ENCODE results near the gene LPP.

The LPP gene

DNA sequence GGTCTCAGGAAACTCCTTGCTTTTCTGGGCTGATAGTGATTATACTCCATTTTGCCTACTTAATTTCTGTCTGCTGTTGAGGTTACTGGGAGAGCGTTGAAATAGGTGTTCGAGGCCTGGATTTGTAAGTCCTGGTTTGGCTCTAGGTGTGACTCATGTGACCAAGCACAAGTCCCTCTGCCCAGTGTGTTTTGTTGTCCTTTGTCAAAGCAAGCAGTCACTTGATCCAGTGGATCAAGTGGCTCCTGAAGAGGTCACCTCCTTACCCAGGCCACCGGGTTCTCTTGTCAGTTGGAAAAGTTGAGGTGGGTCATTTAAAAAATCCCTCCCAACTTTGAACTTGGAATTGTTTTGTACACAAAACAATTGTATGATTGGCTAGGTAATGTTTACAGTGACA lies 70.0 kb downstream of the LPP start:
- Mint-ChIP-seq H3K4me1 (ENCODE audit: low read depth) (peaks cover 4% of the 10 kb centered on the region), H3K9me3 (no peaks in the 10 kb centered on the region), H3K27me3 (no peaks in the 10 kb centered on the region), H3K36me3 (ENCODE audit: low read depth) (peaks cover 21% of the 10 kb centered on the region), H3K4me3 (no peak overlapping the region), H3K27ac (no peak overlapping the region)
- DNase-seq: no peak

DNA sequence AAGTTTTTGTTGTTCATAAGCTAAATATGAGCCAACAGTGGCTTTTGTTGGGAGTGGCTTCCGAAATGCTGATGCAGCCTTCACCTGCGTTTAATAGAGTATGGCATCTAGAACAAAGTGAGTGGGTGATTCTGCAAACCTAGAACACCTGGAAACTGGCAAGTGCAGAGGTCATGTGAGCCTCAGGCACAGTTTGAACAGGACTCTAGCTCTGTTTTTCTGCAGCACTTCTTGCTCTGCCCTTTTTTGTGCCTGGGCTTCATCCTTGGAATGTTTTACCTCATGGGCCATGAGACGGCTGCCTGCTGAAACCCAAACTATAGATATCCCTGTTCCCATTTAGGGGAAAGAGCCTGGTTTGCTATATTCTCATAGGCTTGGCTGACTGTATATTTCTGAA lies 73.5 kb downstream of the LPP start:
- Mint-ChIP-seq H3K9me3 (no peaks in the 10 kb centered on the region), H3K4me3 (no peak overlapping the region), H3K36me3 (ENCODE audit: low read depth) (peaks cover 33% of the 10 kb centered on the region), H3K27ac (no peak overlapping the region), H3K27me3 (no peaks in the 10 kb centered on the region), H3K4me1 (ENCODE audit: low read depth) (peaks cover 8% of the 10 kb centered on the region)
- no peak for DNase-seq

DNA sequence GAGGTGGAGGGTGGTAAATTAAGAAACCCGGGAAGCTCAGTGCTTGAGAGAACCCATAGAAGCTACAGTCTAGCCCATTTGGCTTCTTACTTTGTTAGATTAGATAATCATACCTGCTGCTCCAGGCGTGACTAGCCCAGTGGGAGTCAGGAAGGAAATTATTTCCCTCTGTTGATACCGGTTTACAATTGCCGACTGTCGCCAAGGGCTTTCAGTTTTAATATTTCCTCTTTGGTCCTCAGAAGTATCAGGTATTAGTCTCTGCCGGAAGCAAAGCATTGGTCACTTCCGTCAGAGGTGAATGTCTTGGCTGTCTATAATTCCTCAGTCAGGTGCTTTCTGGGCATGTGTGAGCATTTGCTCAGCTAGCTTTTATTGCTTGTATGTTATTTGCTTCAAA lies 75.2 kb downstream of the LPP start:
- DNase-seq: no peak
- H3K4me1 Mint-ChIP-seq (ENCODE audit: low read depth): peaks cover 12% of the 10 kb centered on the region
- no peaks in the 10 kb centered on the region for H3K27me3 Mint-ChIP-seq
- H3K27ac Mint-ChIP-seq: no peak overlapping the region
- H3K36me3 Mint-ChIP-seq (ENCODE audit: low read depth): peaks cover 32% of the 10 kb centered on the region
- no peaks in the 10 kb centered on the region for H3K9me3 Mint-ChIP-seq
- no peak overlapping the region for H3K4me3 Mint-ChIP-seq

DNA sequence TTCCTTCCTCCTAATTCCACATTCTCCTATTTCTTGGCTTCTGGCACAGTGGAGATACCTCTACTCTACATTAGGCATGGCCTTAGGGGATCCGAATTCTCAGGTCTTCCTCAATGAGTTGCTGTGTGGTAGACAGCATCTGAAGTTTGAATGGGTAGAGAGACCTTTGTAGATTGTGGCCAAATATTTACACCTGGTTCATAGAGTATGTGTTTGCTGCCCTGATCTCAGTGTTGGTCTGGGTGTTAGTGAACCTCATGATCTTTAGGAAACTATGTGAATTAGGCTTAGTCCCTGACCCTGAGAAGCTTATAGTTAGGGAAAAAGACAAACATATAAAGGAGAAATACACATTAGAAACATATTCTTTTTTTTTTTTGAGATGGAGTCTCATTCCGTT lies 75.8 kb downstream of the LPP start:
- no peak overlapping the region for H3K27ac Mint-ChIP-seq
- H3K36me3 Mint-ChIP-seq (ENCODE audit: low read depth): peaks cover 29% of the 10 kb centered on the region
- no peak for DNase-seq
- H3K4me1 Mint-ChIP-seq (ENCODE audit: low read depth): peaks cover 17% of the 10 kb centered on the region
- H3K9me3 Mint-ChIP-seq: no peaks in the 10 kb centered on the region
- H3K27me3 Mint-ChIP-seq: no peaks in the 10 kb centered on the region
- H3K4me3 Mint-ChIP-seq: no peak overlapping the region

DNA sequence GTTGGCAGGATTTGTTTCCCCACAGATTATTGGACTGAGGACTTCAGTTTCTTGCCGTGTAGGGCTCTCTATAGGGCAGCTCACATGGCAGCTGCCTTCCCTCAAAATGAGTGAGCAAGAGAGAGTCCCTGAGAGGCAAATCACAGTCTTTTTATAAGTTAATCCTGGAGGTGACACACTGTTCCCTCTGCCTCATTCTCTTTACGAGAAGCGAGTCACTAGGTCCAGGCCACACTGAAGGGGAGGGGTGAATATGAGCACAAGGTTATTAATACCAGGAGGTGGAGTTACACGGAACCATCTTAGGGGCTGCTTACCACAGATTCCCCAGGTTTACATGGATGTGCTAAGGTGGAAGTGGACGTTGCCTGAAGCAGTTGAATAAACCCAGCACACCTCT lies 77.0 kb downstream of the LPP start:
- no peak for DNase-seq
- Mint-ChIP-seq H3K36me3 (ENCODE audit: low read depth) (peaks cover 23% of the 10 kb centered on the region), H3K9me3 (no peaks in the 10 kb centered on the region), H3K4me3 (no peak overlapping the region), H3K27me3 (no peaks in the 10 kb centered on the region), H3K4me1 (ENCODE audit: low read depth) (peaks cover 21% of the 10 kb centered on the region), H3K27ac (no peak overlapping the region)

DNA sequence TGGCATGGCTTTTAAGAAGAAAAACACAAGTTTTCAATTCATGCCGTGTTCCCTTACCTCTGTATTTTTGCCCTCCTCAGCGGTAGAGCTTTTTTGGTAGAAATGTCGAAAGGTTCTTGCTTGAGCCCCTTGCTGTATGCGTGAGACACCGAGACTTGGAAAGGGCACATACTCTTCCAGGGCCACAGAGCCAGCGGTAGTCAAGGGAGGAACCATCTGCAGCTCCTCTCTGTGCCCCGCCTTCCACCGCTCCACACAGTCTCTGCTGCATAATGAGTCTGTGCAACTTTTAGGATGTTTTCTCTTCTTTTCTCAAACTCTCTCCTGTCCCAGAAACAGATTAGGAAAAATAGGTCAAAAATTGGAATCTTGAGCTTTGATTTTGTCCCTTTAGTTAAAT lies 77.5 kb downstream of the LPP start:
- Mint-ChIP-seq H3K36me3 (ENCODE audit: low read depth) (peaks cover 21% of the 10 kb centered on the region), H3K9me3 (no peaks in the 10 kb centered on the region), H3K4me3 (no peak overlapping the region), H3K4me1 (ENCODE audit: low read depth) (peaks cover 24% of the 10 kb centered on the region), H3K27ac (no peak overlapping the region), H3K27me3 (no peaks in the 10 kb centered on the region)
- no peak for DNase-seq

DNA sequence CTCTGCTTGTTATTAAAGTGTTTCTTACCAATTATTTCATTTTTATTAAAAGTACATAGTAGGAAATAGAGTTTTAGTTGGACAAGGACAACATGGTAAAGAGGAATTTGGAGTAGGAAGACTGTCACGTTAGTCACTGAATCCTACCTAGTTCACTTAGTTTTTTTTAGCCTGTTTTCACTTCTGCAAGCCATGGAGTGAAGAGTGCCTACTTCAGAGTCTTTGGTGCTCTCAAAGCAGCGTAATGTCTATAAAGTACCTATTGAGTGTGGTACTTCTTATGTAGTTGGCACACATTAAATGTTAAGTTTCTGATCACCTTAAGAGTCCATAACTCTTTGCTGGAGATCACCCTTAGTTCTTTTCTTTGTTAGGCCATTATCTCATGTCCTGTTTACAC lies 78.7 kb downstream of the LPP start:
- Mint-ChIP-seq H3K9me3 (no peaks in the 10 kb centered on the region), H3K27me3 (no peaks in the 10 kb centered on the region), H3K4me3 (no peak overlapping the region), H3K36me3 (ENCODE audit: low read depth) (peaks cover 16% of the 10 kb centered on the region), H3K4me1 (ENCODE audit: low read depth) (peaks cover 33% of the 10 kb centered on the region), H3K27ac (no peak overlapping the region)
- no peak for DNase-seq

DNA sequence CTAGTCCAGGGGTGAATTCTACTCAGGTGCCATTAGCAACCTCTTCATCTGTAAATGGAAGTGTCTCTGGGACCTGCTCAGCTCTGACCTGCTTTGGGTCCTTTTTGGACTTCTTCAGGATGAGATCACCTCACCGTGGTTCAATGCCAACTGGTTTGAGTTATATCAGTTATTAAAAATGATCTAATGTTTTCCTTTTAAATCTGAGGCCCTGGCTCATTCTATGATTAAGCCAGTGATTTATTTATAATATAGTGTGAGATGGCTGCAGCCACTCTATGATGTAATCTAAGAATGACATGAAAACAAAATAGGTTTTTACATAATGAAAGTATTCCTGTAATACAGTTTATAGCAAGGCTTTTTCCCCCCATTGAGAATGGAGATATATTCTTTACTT lies 79.4 kb downstream of the LPP start:
- H3K27me3 Mint-ChIP-seq: no peaks in the 10 kb centered on the region
- H3K27ac Mint-ChIP-seq: no peak overlapping the region
- H3K9me3 Mint-ChIP-seq: no peaks in the 10 kb centered on the region
- H3K4me1 Mint-ChIP-seq (ENCODE audit: low read depth): peaks cover 39% of the 10 kb centered on the region
- H3K4me3 Mint-ChIP-seq: no peak overlapping the region
- no peak for DNase-seq
- H3K36me3 Mint-ChIP-seq (ENCODE audit: low read depth): peaks cover 18% of the 10 kb centered on the region

DNA sequence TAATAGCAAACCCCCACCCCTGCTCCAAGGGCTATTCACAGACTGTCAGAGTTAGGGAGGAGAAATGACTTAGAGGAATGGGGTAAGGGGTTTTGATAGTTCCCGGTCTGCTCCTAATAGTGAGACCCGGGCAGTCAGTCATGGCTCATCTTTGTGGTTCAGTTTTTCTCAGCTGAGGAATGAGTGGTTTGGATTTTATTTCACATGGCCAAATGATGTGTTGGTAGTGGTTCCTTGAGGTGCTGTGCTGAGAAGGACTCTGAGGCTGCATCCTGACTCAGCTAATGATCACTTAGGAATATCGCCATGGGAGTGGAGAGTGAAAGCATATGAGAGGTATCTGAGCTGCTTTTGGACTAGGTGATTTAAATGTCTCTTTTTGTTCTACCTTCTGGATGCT lies 80.2 kb downstream of the LPP start:
- Mint-ChIP-seq H3K27me3 (no peaks in the 10 kb centered on the region), H3K27ac (no peak overlapping the region), H3K4me1 (ENCODE audit: low read depth) (peaks cover 41% of the 10 kb centered on the region), H3K4me3 (no peak overlapping the region), H3K9me3 (no peaks in the 10 kb centered on the region), H3K36me3 (ENCODE audit: low read depth) (peaks cover 19% of the 10 kb centered on the region)
- no peak for DNase-seq

DNA sequence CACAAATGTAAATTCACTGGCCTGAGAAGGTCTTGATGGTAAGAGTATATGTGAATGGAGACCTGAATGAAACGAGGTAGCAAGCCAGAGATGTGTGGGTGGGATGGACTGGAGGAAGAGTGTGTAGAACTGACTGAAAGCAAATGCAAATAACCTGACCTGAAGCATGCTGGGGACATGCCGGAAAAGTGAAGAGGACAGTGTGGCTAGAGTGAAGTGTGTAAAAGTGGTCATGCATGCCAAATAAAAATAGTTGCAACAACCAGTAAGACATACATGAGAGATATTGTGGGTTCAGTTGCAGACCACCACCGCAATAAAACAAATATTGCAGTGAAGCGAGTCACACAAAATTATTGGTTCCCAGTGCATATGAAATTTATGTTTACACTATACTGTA lies 82.3 kb downstream of the LPP start:
- no peak for DNase-seq
- Mint-ChIP-seq H3K36me3 (ENCODE audit: low read depth) (peaks cover 21% of the 10 kb centered on the region), H3K27ac (no peak overlapping the region), H3K4me3 (no peak overlapping the region), H3K9me3 (no peaks in the 10 kb centered on the region), H3K4me1 (ENCODE audit: low read depth) (peaks cover 36% of the 10 kb centered on the region), H3K27me3 (no peaks in the 10 kb centered on the region)

DNA sequence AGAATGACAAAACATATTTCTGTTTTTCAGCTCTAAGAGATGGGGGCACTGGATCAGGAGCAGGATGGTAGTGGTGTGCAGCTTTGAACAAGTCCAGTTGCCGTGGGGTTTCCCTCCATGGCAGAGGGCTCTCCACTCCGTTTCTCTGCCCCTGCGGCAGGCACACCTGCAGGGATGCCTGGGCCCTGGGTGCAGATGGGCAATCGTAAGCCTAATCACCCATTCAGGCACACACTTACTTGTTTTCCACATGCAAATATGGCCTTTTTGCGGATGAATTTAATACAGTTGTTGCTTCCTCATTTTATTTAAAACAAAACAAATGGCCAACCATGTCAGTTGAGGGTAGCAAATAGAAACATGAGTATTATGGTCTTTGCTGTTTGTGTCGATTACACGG lies 85.1 kb downstream of the LPP start:
- Mint-ChIP-seq H3K36me3 (ENCODE audit: low read depth) (peaks cover 17% of the 10 kb centered on the region), H3K9me3 (no peaks in the 10 kb centered on the region), H3K4me1 (ENCODE audit: low read depth) (peaks cover 47% of the 10 kb centered on the region), H3K4me3 (no peak overlapping the region), H3K27ac (no peak overlapping the region), H3K27me3 (no peaks in the 10 kb centered on the region)
- no peak for DNase-seq

DNA sequence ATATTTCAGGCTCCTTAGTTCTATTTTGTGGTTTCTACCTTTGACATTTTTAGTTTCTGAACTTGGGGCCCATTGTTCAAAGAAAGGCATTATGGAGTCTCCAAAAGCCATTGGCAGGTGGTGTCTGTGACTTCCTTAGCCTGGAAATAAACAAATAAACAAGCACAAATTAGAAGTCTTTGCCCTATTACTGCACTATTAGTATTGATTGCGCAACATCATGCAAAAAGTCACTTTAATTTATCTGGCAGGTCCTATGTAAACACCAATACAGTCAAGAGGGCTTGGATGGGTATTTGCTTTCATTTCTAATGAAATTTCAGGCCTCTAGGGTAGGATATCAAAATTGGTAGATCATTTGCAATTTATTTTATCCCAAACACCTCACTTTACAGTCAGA lies 85.6 kb downstream of the LPP start:
- Mint-ChIP-seq H3K36me3 (ENCODE audit: low read depth) (peaks cover 15% of the 10 kb centered on the region), H3K27ac (no peak overlapping the region), H3K9me3 (no peaks in the 10 kb centered on the region), H3K4me1 (ENCODE audit: low read depth) (peaks cover 47% of the 10 kb centered on the region), H3K4me3 (no peak overlapping the region), H3K27me3 (no peaks in the 10 kb centered on the region)
- DNase-seq: no peak

DNA sequence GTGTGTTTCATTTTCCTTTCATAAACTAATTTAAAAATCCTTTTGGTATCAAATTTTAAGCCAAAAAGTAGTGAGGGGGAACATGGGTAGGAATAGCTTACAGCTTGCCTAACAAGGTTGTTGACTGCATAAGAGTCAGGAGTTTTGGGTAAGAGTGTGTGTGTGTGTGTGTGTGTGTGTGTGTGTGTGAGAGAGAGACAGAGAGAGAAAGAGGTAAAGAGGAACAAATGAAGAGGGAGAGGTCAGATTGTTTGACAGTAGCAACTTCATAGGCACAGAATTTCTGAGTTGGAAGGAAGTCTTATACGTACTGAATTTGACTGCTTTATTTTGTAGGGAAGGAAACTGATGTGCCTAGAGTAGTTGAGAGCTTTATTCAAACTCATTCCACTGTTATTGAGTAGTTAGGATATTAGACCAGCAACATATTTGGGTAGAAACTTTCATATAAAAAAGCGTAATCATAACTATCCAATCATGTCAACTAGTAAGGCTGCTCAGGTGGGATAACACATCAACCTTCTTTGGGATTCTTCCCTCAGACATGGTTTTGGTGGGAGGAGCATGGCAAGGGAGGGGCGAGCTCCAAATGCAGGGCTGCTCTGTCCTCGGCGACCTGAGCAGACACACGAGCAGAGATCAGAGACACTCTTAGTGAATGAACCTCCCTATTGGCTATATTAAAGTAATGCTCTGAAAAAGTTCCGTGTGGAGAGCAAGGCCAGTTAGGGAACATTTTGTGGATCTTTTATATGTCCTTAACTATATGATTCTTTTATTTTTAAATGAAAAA lies 86.4 kb downstream of the LPP start:
- Mint-ChIP-seq H3K4me1 (ENCODE audit: low read depth) (peaks cover 48% of the 10 kb centered on the region), H3K27ac (no peak overlapping the region), H3K36me3 (ENCODE audit: low read depth) (peaks cover 13% of the 10 kb centered on the region), H3K27me3 (no peaks in the 10 kb centered on the region), H3K9me3 (no peaks in the 10 kb centered on the region), H3K4me3 (no peak overlapping the region)
- no peak for DNase-seq

DNA sequence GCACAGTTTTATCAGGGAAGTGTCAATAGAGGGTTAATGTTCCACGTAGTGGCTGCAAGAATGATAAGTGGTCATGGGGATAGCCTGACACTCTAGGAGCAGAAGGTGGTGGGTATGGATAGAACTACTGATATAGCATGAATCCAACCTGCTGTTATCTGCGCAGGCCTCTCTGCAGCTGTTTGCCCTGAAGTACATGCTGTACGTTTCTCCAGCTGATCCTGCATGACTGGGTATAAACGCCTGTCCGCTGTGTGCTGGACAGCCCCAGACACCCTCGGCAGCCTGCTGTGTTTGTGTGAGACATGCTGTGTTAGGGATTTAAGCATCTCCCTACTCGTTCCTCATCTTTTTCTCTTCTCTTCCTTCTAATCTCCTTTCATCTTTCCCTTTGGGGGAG lies 87.1 kb downstream of the LPP start:
- peaks cover 19% of the 10 kb centered on the region for H3K36me3 Mint-ChIP-seq (ENCODE audit: low read depth)
- DNase-seq: no peak
- no peaks in the 10 kb centered on the region for H3K27me3 Mint-ChIP-seq
- H3K4me3 Mint-ChIP-seq: no peak overlapping the region
- no peak overlapping the region for H3K27ac Mint-ChIP-seq
- no peaks in the 10 kb centered on the region for H3K9me3 Mint-ChIP-seq
- H3K4me1 Mint-ChIP-seq (ENCODE audit: low read depth): peaks cover 52% of the 10 kb centered on the region

DNA sequence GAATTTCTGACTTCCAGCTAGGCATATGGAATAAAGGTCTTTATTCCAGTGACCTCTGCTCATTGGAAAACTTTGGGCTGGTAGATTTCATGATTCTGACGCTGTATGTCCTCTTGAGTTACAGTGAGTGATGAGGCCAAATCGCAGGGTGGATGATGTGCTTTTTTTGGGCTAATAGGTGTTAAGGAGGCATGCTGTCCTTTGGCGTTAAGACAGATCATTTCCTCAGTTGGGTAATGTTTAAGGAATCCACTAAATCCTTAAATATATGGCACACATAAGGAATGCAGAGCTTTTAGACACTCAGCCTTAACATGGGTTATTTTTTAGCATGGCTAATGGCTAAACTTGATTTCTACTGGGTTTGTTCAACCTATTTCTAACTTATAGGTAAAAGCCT lies 87.9 kb downstream of the LPP start:
- Mint-ChIP-seq H3K4me1 (ENCODE audit: low read depth) (peaks cover 52% of the 10 kb centered on the region), H3K9me3 (no peaks in the 10 kb centered on the region), H3K27me3 (no peaks in the 10 kb centered on the region), H3K27ac (no peak overlapping the region), H3K4me3 (no peak overlapping the region), H3K36me3 (ENCODE audit: low read depth) (peaks cover 21% of the 10 kb centered on the region)
- DNase-seq: no peak

All from activated T-cell treated with anti-CD3 and anti-CD28 coated beads, Interleukin-2, amount 50 U/mL, for 24 hours (primary cell).